ENCODE data around the gene SEPTIN7. TPM values are rescaled to one million over a fixed set of nuclear protein-coding genes. Genes with fewer than 3 reads are reported as not detected.
A peak's percentile ranks its signal among the peaks of the same experiment; 100 is the strongest.

The SEPTIN7 gene
- total RNA-seq, 1 donor from 2014 or later, result 339 TPM

GRCh38 chr7:35848725-35849124 is 47.9 kb downstream of the SEPTIN7 start:
- no peak overlapping the region for H3K9ac ChIP-seq (ENCODE audit: low read length)
- FAIRE-seq (no peak), DNase-seq (ENCODE audit: low read depth) (peak; percentile 35)
- H3K27me3 ChIP-seq (ENCODE audit: insufficient read depth, low read length), result no peaks in the 10 kb centered on the region
- Mint-ChIP-seq H3K4me1 (ENCODE audit: low read depth, unreplicated experiment) (peaks cover 16% of the 10 kb centered on the region), H3K9me3 (ENCODE audit: unreplicated experiment) (no peaks in the 10 kb centered on the region), H3K27me3 (ENCODE audit: low read depth, unreplicated experiment) (no peaks in the 10 kb centered on the region), H3K27ac (ENCODE audit: unreplicated experiment) (no peak overlapping the region), H3K36me3 (ENCODE audit: low read depth, unreplicated experiment) (no peaks in the 10 kb centered on the region), H3K4me3 (ENCODE audit: unreplicated experiment) (no peak overlapping the region)
- H3K79me2 ChIP-seq (ENCODE audit: insufficient read depth, low read length), result peaks cover 97% of the 10 kb centered on the region
- H3K27ac ChIP-seq (ENCODE audit: low read depth, low read length), result no peak overlapping the region
- TF ChIP-seq EZH2 (IDR thresholded peaks at IDR 0.05; ENCODE audit: insufficient read depth, low read length) (no peak), CTCF (IDR thresholded peaks at IDR 0.05; ENCODE audit: insufficient read depth, low read depth, low read length) (no peak)
- no peak overlapping the region for H2AFZ ChIP-seq (ENCODE audit: low read depth, low read length)
- no peaks in the 10 kb centered on the region for H3K4me1 ChIP-seq (ENCODE audit: insufficient read depth, low read length)
- H3K36me3 ChIP-seq (ENCODE audit: insufficient read depth, low read length), result no peaks in the 10 kb centered on the region
- H3K9me3 ChIP-seq (ENCODE audit: insufficient read depth, low read depth, low read length), result no peaks in the 10 kb centered on the region
- no peak overlapping the region for H3K4me2 ChIP-seq (ENCODE audit: low read length)
- H3K4me3 ChIP-seq (ENCODE audit: insufficient read depth, low read depth, low read length), result no peak overlapping the region
- H4K20me1 ChIP-seq (ENCODE audit: insufficient read depth, low read length), result peaks cover 67% of the 10 kb centered on the region

GRCh38 chr7:35849158-35849831 is 48.4 kb downstream of the SEPTIN7 start:
- no peaks in the 10 kb centered on the region for H3K9me3 Mint-ChIP-seq (ENCODE audit: unreplicated experiment)
- H3K27me3 Mint-ChIP-seq (ENCODE audit: low read depth, unreplicated experiment), result no peaks in the 10 kb centered on the region
- Histone ChIP-seq H3K9ac (ENCODE audit: low read length) (no peak overlapping the region), H3K36me3 (ENCODE audit: insufficient read depth, low read length) (no peaks in the 10 kb centered on the region), H3K4me2 (ENCODE audit: low read length) (no peak overlapping the region), H3K27me3 (ENCODE audit: insufficient read depth, low read length) (no peaks in the 10 kb centered on the region), H3K4me3 (ENCODE audit: insufficient read depth, low read depth, low read length) (no peak overlapping the region), H3K9me3 (ENCODE audit: insufficient read depth, low read depth, low read length) (no peaks in the 10 kb centered on the region), H3K27ac (ENCODE audit: low read depth, low read length) (no peak overlapping the region), H4K20me1 (ENCODE audit: insufficient read depth, low read length) (peaks cover 73% of the 10 kb centered on the region), H3K79me2 (ENCODE audit: insufficient read depth, low read length) (peaks cover 97% of the 10 kb centered on the region), H3K4me1 (ENCODE audit: insufficient read depth, low read length) (no peaks in the 10 kb centered on the region), H2AFZ (ENCODE audit: low read depth, low read length) (no peak overlapping the region)
- DNase-seq (ENCODE audit: low read depth), result peak; percentile 58
- H3K4me1 Mint-ChIP-seq (ENCODE audit: low read depth, unreplicated experiment), result peaks cover 16% of the 10 kb centered on the region
- peak overlapping the region; percentile 23 for H3K27ac Mint-ChIP-seq (ENCODE audit: unreplicated experiment)
- peak overlapping the region; percentile 23 for H3K4me3 Mint-ChIP-seq (ENCODE audit: unreplicated experiment)
- TF ChIP-seq CTCF (IDR thresholded peaks at IDR 0.05; ENCODE audit: insufficient read depth, low read depth, low read length) (no peak), EZH2 (IDR thresholded peaks at IDR 0.05; ENCODE audit: insufficient read depth, low read length) (no peak)
- no peaks in the 10 kb centered on the region for H3K36me3 Mint-ChIP-seq (ENCODE audit: low read depth, unreplicated experiment)
- no peak for FAIRE-seq

- Histone ChIP-seq H4K20me1 (ENCODE audit: insufficient read depth, low read length) (peaks cover 73% of the 10 kb centered on the region), H2AFZ (ENCODE audit: low read depth, low read length) (no peak overlapping the region), H3K9me3 (ENCODE audit: insufficient read depth, low read depth, low read length) (no peaks in the 10 kb centered on the region), H3K27me3 (ENCODE audit: insufficient read depth, low read length) (no peaks in the 10 kb centered on the region), H3K4me1 (ENCODE audit: insufficient read depth, low read length) (no peaks in the 10 kb centered on the region), H3K36me3 (ENCODE audit: insufficient read depth, low read length) (no peaks in the 10 kb centered on the region), H3K4me2 (ENCODE audit: low read length) (no peak overlapping the region), H3K27ac (ENCODE audit: low read depth, low read length) (no peak overlapping the region), H3K79me2 (ENCODE audit: insufficient read depth, low read length) (peaks cover 95% of the 10 kb centered on the region), H3K9ac (ENCODE audit: low read length) (no peak overlapping the region), H3K4me3 (ENCODE audit: insufficient read depth, low read depth, low read length) (no peak overlapping the region)
- FAIRE-seq (no peak), DNase-seq (ENCODE audit: low read depth) (no peak)
- Mint-ChIP-seq H3K4me3 (ENCODE audit: unreplicated experiment) (no peak overlapping the region), H3K36me3 (ENCODE audit: low read depth, unreplicated experiment) (no peaks in the 10 kb centered on the region), H3K27ac (ENCODE audit: unreplicated experiment) (peak overlapping the region; percentile 23), H3K9me3 (ENCODE audit: unreplicated experiment) (no peaks in the 10 kb centered on the region), H3K27me3 (ENCODE audit: low read depth, unreplicated experiment) (no peaks in the 10 kb centered on the region), H3K4me1 (ENCODE audit: low read depth, unreplicated experiment) (peaks cover 16% of the 10 kb centered on the region)
- TF ChIP-seq EZH2 (IDR thresholded peaks at IDR 0.05; ENCODE audit: insufficient read depth, low read length), result no peak
Measured at GRCh38 chr7:35849954-35850353, 49.1 kb downstream of the SEPTIN7 start.

Other genes starting within 250 kb of the SEPTIN7 start
- gene HERPUD2, start 105.9 kb upstream of the SEPTIN7 start, total RNA-seq, result 28.0 and 29.7 TPM in 2 replicates

Measured in astrocyte (in vitro differentiated cells and primary cell).